Measurements from ENCODE around the gene TNFRSF8.

The TNFRSF8 gene

GRCh38 chr1:12178511-12178910 lies 115.4 kb downstream of the TNFRSF8 start:
- DNase-seq = no peak

- peak; percentile 79 to 84 for DNase-seq
Observed at GRCh38 chr1:12179111-12179519, 116.0 kb downstream of the TNFRSF8 start.

GRCh38 chr1:12179676-12180075 lies 116.6 kb downstream of the TNFRSF8 start:
- no peak for DNase-seq

- no peak for DNase-seq
Observed at GRCh38 chr1:12180315-12180714, 117.2 kb downstream of the TNFRSF8 start.

- DNase-seq = no peak
Observed at GRCh38 chr1:12180903-12181302, 117.8 kb downstream of the TNFRSF8 start.

- no peak for DNase-seq
Observed at GRCh38 chr1:12181568-12181967, 118.5 kb downstream of the TNFRSF8 start.

- DNase-seq = no peak
Observed at GRCh38 chr1:12182410-12182984, 119.4 kb downstream of the TNFRSF8 start.

- no peak for DNase-seq
Observed at GRCh38 chr1:12183095-12183794, 120.1 kb downstream of the TNFRSF8 start.

GRCh38 chr1:12184008-12184681 lies 121.0 kb downstream of the TNFRSF8 start:
- DNase-seq = no peak

GRCh38 chr1:12185036-12185917 lies 122.2 kb downstream of the TNFRSF8 start:
- DNase-seq = no peak

GRCh38 chr1:12185918-12186678 lies 123.0 kb downstream of the TNFRSF8 start:
- no peak for DNase-seq

GRCh38 chr1:12186679-12186985 lies 123.5 kb downstream of the TNFRSF8 start:
- DNase-seq = no peak

GRCh38 chr1:12188115-12188514 lies 125.0 kb downstream of the TNFRSF8 start:
- no peak for DNase-seq

GRCh38 chr1:12188657-12189327 lies 125.7 kb downstream of the TNFRSF8 start:
- no peak for DNase-seq

- no peak for DNase-seq
Observed at GRCh38 chr1:12189328-12189682, 126.2 kb downstream of the TNFRSF8 start.

- no peak for DNase-seq
Observed at GRCh38 chr1:12191242-12192032, 128.3 kb downstream of the TNFRSF8 start.

All from activated CD4-positive, alpha-beta T cell treated with anti-CD3 and anti-CD28 coated beads, Interleukin-2, amount 50 U/mL, for 4 hours (primary cell).